Cerebellar cortex (tissue), 1 donor: ENCODE measurements around the gene TMC1.
"Not testable (repeated sequence)": the region's sequence is repeated elsewhere in the genome, so short reads cannot be mapped to it uniquely, and the experiment has no call there.

Source experiments
- DNase-seq: peaks from one replicate; pipeline ENCODE4 v3.0.0-alpha.2; 2015; ENCODE audit warnings: low spot score

TMC1 gene

GRCh38 chr9:72526901-72527800 is 5.7 kb downstream of the TMC1 start:
- peak; percentile 77 for DNase-seq

- DNase-seq = peak; percentile 7
Measured at GRCh38 chr9:72527801-72528195, 6.4 kb downstream of the TMC1 start.

GRCh38 chr9:72529531-72529930 is 8.1 kb downstream of the TMC1 start:
- DNase-seq = no peak

- no peak for DNase-seq
Measured at GRCh38 chr9:72533322-72533721, 11.9 kb downstream of the TMC1 start.

GRCh38 chr9:72534931-72535330 is 13.5 kb downstream of the TMC1 start:
- no peak for DNase-seq

- DNase-seq = no peak
Measured at GRCh38 chr9:72537011-72537545, 15.7 kb downstream of the TMC1 start.

GRCh38 chr9:72537671-72538070 is 16.3 kb downstream of the TMC1 start:
- no peak for DNase-seq

GRCh38 chr9:72538921-72539702 is 17.7 kb downstream of the TMC1 start:
- no peak for DNase-seq

GRCh38 chr9:72539824-72540347 is 18.5 kb downstream of the TMC1 start:
- DNase-seq = no peak

- no peak for DNase-seq
Measured at GRCh38 chr9:72540348-72540873, 19.0 kb downstream of the TMC1 start.

GRCh38 chr9:72542537-72542833 is 21.1 kb downstream of the TMC1 start:
- not testable (repeated sequence) for DNase-seq

- no peak for DNase-seq
Measured at GRCh38 chr9:72542917-72543316, 21.5 kb downstream of the TMC1 start.

- peak; percentile 77 for DNase-seq
Measured at GRCh38 chr9:72551306-72551705, 29.9 kb downstream of the TMC1 start.

GRCh38 chr9:72552356-72552755 is 30.9 kb downstream of the TMC1 start:
- no peak for DNase-seq

- DNase-seq = peak; percentile 32
Measured at GRCh38 chr9:72554221-72554641, 32.8 kb downstream of the TMC1 start.

- no peak for DNase-seq
Measured at GRCh38 chr9:72557549-72557948, 36.1 kb downstream of the TMC1 start.

- DNase-seq = no peak
Measured at GRCh38 chr9:72560086-72560485, 38.7 kb downstream of the TMC1 start.

GRCh38 chr9:72563806-72564205 is 42.4 kb downstream of the TMC1 start:
- DNase-seq = no peak

GRCh38 chr9:72564479-72565281 is 43.3 kb downstream of the TMC1 start:
- no peak for DNase-seq

GRCh38 chr9:72565535-72565934 is 44.1 kb downstream of the TMC1 start:
- DNase-seq = no peak

- no peak for DNase-seq
Measured at GRCh38 chr9:72574156-72574810, 52.9 kb downstream of the TMC1 start.
